T-helper 1 cell (primary cell): ENCODE measurements around the gene TCEAL7.
"Not testable (repeated sequence)": the region's sequence is repeated elsewhere in the genome, so short reads cannot be mapped to it uniquely, and the experiment has no call there.

Experiments
- DNase-seq, 5 donors: peaks; one replicate each; pipeline ENCODE4 v3.0.0-alpha.2; 2012 to 2020
- total RNA-seq, 4 donors: gene quantifications; one replicate each; lab custom pipeline; 2026; lab: John Stamatoyannopoulos, UW

The TCEAL7 gene, protein sequence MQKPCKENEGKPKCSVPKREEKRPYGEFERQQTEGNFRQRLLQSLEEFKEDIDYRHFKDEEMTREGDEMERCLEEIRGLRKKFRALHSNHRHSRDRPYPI
- 0 reads per million in 4 donors for total RNA-seq

DNA sequence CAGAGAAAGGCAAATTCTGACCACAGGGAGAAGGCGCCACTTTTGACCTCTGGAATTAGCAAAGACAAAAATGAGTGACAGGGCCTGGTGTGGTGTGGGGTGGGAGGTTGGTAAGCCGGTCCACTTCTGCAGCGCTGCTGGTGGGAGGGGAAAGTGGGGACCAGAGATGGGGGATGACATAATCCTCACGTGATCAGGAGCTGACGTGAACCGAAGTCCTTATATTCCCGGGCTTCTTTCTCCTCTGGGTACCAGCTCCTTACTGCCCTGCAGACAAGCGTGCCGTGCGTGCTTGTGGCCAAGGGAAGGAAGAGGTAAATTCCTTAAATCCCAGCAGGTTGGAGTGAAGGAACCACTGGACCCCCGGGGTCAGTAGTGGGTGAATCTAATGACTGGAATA is at the start of gene TCEAL7:
Gene TCEAL7, plus strand, starts transcription at position 249 of the 400 bp plus-strand sequence. CDS start 1,165 bp downstream, outside the sequence.
- no peak for DNase-seq

GRCh38 chrX:103293118-103293517 is 36.9 kb upstream of the TCEAL7 start:
- no peak for DNase-seq

DNA sequence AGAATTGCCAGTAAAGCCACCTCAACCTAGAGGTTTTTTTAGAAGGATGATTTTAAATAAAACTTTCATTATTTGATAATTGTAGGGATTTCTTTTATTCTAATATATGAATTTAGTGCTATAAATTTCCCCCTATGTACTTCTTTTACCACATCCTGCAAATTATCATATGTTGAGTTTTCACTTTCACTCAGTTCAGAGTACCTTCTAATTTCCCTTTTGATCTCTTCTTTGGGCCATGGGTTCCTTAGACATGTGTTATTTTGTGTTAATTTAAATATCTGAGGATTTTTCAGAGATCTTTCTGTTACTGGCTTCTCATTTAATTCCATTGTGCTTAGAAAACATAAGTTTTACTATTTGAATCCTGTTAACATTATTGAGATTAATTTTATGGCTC is 25.3 kb upstream of the TCEAL7 start:
- no peak for DNase-seq

DNA sequence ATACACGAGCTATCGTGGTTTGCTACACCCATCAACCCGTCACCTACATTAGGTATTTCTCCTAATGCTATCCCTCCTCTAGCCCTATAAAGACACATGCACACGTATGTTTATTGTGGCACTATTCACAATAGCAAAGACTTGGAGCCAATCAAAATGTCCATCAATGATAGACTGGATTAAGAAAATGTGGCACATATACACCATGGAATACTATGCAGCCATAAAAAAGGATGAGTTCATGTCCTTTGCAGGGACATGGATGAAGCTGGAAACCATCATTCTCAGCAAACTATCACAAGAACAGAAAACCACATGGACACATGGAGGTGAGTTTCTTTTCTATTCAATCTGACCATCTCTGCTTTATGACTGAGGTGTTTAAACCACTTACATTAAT is 24.4 kb upstream of the TCEAL7 start:
- DNase-seq, result not testable (repeated sequence)

DNA sequence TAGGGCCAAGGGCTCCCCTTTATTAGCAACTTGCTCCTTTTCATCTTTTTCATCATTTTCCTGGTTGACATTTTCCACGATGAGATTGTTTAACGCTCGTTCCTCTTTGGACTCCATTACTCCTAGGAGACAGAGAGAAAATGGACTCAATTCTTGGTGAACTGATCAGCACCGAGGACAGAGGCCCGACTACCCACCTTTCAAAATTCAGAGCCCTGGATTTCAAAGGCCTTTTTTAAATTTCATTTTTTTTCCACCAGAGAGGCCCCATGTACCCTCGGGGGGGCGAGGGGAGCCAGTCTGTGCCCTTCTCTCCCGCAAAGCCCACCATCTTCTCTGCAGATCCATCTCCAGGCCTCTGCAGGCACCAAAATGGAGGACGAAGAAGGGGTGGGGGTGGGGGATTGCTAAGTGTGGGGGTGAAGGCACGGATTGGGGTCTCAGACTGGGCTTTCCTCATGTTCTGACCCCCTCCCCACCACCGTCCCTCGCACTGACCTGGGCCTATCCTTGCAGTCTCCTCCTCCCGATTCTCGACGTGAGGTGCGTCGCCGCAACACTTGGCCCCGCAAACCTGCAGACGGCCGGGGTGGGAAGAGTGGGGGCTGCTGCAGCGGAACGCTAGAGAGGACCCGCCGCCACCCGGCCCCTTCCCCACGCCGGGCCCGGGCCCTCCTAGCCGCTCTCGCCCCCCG is 20.0 kb upstream of the TCEAL7 start:
- DNase-seq, result no peak

DNA sequence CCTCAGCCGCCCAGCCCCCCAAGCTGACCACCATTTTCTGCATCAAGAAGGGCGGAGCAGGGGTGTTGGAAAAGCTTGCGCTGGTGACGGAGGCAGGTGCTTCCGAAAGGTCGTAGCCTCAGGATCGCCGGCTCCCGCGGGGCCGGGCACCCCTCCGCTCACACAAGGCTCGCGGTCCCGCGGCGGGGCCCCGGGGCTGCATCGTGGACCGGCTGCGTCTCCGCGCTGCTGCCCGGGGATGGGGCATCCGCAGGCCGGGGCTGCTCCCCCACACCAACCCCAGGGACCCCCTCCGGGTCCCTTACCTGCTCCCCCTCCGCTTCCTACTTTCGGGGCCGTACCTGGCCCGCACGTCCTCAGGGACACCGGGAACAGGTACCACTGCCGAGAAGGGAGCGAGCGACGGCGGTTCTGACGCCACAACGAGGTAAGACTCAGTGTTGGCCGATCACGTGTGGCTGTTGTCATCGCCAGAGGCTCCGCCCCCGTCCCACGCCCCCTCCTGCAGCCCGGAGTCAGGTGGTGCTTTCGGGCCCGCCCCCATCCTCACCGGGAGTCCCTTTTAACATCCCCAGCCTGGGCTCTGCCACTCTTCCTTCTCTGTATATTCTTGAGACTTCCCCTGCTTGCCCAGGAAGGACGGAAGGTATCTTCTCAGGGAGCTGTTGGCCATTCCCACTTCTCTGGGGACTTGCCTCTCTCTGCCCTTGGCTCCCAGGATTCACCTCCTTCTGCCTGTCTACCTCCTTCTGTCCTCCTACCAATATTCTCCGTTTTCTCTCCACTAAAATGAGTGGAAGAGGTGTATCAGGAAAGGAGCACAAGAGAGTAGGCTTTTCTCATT is 19.3 kb upstream of the TCEAL7 start, which contains the start of gene BEX2:
Gene BEX2, minus strand, starts transcription at position 436 of the 844 bp plus-strand sequence. CDS start 1,014 bp downstream, outside the sequence.
- DNase-seq, result peak; percentile 70 to 82 (median 77)

DNA sequence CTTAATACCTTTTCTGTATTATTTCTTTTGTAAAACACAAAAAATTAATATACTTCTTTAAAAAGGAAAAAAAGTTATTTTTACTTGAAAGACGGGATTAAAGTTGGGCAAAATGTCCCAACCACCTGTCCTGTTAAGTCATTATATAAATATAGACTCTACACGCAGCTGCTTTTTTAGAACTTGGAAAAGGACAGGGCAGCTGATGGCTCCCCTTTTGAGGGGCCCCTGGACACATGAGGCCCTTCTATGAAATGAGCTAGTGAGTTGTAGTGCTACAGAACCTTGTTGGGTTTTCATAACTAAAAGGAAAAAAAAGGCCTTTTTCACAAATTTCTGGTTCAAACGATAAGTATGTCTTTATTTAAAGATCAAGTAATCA is 18.6 kb upstream of the TCEAL7 start:
- DNase-seq, result no peak

GRCh38 chrX:103330681-103331288 is 746 bp downstream of the TCEAL7 start:
- DNase-seq, result no peak

DNA sequence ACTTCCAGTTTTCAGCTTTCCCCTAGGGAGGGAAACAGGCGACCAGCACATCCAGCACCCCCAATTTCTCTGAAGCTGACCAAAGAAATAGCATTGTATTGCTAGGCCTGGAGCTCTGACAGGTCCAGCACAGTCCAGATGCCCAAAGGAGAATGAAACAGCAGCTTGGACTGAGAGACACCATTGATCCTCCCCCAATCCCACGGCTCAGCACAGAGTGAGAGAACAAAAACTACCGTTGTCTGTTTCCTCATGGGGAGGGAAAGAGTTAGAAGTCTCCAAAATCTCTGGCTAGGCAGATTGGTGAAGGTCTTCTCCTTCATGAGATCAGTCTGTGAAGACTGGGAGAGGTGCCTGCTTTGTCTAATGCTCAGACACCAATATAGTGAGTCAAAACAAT is 8.6 kb downstream of the TCEAL7 start:
- DNase-seq, result no peak

DNA sequence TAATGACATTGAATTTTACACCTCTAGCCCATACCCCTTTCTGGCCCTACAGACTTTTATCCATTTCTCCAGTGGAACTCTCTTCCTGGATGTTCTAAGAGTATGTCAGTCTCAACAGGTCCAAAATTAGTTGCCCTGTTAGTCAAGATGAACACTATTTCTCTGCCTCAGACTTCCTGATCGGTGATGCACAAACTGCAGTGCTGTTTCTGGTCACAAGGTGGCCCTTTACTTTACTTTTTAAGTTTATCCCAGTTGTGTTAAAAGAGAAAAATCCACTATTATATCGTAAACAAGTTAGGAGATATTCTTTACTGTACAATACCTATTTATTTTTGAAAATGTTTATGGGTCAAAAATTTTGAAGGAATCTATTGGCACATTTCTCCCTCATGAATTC is 13.1 kb downstream of the TCEAL7 start:
- DNase-seq, result peak in 3 of 5 donors; percentile 3 to 27 (median 10)

- no peak for DNase-seq
These were observed 14.6 kb downstream of the TCEAL7 start for GRCh38 chrX:103344606-103345005.

GRCh38 chrX:103347682-103348397 is 17.8 kb downstream of the TCEAL7 start:
- DNase-seq, result no peak

DNA sequence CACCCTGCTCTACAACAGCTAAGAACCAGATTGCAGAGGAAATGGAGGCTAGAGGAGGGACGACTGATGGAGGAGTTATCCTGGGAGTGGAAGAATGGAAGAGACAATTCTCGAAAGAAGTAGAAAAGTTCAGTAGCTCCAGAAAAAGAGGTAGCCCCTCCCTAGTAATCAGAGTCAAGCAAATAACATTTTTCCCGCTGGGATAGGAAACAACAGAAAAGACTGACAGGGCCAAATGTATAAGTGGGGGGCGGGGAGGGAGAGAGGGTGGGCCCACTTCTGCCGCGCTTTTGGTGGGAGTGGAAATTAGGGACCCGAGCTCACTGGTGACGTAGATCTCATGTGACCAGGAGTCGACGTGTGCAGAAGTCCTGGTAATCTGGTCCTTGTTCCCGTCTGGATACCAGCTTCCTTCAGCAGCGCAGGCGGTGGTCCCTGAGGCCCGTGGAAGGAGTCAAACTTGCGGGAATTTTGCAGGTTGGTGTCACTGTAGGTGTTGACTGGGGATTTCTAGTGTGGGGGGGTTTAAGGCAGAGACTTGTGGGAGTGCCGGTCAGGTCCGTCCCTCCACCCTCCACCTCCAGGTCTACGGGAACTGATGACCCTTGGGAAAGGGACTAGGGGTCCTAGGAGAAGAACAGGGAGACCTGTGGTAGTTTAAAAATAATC is 26.2 kb downstream of the TCEAL7 start, which contains the start of gene TCEAL9:
Gene TCEAL9, plus strand, starts transcription at position 377 of the 669 bp plus-strand sequence. CDS start 1,179 bp downstream, outside the sequence.
- no peak for DNase-seq

DNA sequence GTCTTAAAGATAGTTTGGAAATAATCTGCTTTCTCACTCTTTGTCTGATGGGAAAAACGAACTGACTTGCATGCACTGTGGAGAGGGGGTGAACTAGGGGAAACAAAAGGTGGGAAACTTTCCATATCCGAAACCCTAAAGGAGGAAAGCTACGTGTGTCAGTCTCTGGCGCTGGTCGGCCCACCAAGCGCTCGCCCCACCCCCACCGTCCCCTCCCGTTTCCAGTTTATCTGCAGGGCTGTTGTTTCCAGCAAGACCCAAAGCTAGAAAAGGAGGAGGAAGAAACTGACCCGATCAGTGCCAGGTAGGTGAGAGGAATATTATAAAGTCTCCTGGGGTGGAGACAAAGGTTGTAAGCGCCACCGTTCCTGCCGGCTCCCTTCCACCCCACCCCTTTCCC is 26.8 kb downstream of the TCEAL7 start:
- DNase-seq, result no peak

- no peak for DNase-seq
These were observed 27.8 kb downstream of the TCEAL7 start for GRCh38 chrX:103357871-103358270.

- not testable (repeated sequence) for DNase-seq
These were observed 29.6 kb downstream of the TCEAL7 start for GRCh38 chrX:103359605-103360004.

DNA sequence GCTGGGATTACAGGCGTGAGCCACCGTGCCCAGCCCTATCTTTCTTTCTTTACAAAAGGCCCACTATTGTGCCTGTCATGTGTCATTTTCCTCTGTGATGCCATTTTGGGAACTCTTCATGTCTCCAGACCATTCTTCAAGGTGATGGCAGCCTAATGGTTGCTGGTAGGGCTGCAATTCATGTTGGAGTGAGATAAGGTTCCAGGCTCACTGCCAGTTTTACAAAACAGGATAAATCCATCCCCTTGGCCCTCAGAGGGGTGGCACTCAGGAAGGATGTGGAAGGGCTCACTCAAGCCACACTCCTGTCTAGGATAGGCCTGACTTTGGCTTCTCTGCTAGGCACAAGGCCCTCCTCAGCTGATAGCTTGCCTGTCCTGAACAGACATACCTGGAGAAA is 30.1 kb downstream of the TCEAL7 start:
- no peak for DNase-seq

GRCh38 chrX:103360916-103361315 is 30.9 kb downstream of the TCEAL7 start:
- no peak for DNase-seq

GRCh38 chrX:103361798-103362197 is 31.8 kb downstream of the TCEAL7 start:
- no peak for DNase-seq

DNA sequence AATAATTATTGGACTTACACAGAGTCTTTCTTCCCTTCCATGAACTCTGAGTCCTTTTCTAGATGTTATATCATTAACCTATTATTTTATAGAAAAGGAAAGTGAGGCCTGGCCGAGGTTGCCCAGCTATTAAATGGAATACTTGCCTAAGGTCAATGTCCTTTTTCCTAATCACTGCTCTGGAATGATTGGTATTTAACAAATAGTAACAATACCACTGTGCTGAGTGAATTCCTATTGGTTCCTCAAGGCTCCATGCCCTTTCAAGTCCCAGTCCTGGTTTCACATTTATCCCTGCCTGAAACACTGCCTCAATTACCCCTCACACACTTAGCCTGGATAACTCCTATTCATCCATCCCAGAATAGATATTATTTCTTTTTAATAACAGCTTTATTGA is 32.4 kb downstream of the TCEAL7 start:
- DNase-seq, result no peak

- DNase-seq, result no peak
These were observed 33.0 kb downstream of the TCEAL7 start for GRCh38 chrX:103363046-103363445.

GRCh38 chrX:103367502-103367901 is 37.5 kb downstream of the TCEAL7 start:
- DNase-seq, result no peak
